AG09319 (cell line): Measurements from ENCODE around the gene GABRB3.

ENCODE experiments used
- DNase-seq: peaks from one replicate; pipeline ENCODE4 v3.0.0-alpha.2; 2010; ENCODE audit warnings: low read depth; ENCODE audit errors: extremely low read depth
- TF ChIP-seq, protein P1 (sequence below): IDR thresholded peaks from 2 replicates; pipeline ENCODE4 v1.5.1; 2011; ENCODE audit warnings: low read depth, mild to moderate bottlenecking, inconsistent platforms, low read length, moderate library complexity

Gene GABRB3

DNA sequence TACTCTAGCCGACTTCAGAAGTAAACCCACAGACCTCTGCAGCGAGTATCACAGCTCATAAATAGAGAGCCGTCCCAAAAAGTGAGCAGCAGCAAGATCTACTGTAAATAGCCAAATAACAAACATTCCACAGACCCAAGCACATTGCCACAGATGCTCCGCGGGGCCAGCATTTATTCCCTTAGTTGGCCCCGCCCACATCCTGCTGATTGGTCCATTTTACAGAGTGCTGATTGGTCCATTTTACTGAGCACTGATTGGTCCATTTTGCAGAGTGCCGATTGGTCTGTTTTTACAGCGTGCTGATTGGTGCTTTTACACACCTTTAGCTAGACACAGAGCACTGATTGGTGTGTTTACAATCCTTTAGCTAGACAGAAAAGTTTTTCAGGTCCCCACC is 17.3 kb upstream of the GABRB3 start:
- TF ChIP-seq, protein P1, sequence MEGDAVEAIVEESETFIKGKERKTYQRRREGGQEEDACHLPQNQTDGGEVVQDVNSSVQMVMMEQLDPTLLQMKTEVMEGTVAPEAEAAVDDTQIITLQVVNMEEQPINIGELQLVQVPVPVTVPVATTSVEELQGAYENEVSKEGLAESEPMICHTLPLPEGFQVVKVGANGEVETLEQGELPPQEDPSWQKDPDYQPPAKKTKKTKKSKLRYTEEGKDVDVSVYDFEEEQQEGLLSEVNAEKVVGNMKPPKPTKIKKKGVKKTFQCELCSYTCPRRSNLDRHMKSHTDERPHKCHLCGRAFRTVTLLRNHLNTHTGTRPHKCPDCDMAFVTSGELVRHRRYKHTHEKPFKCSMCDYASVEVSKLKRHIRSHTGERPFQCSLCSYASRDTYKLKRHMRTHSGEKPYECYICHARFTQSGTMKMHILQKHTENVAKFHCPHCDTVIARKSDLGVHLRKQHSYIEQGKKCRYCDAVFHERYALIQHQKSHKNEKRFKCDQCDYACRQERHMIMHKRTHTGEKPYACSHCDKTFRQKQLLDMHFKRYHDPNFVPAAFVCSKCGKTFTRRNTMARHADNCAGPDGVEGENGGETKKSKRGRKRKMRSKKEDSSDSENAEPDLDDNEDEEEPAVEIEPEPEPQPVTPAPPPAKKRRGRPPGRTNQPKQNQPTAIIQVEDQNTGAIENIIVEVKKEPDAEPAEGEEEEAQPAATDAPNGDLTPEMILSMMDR = no peak
- no peak for DNase-seq

DNA sequence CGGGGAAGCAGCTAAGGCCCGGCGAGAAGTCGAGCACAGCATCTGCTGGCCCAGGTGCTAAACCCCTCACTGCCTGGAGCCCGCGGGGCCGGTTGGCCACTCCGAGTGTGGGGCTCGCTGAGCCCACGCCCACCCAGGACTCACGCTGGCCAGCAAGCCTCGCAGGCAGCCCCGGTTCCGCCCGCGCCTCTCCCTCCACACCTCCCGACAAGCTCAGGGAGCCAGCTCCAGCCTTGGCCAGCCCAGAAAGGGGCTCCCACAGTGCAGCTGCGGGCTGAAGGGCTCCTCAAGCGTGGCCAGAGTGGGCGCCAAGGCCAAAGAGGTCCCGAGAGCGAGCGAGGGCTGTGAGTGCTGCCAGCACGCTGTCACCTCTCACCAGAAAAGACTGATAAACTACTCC is 8.9 kb upstream of the GABRB3 start:
- TF ChIP-seq, protein P1 = no peak
- DNase-seq = no peak

DNA sequence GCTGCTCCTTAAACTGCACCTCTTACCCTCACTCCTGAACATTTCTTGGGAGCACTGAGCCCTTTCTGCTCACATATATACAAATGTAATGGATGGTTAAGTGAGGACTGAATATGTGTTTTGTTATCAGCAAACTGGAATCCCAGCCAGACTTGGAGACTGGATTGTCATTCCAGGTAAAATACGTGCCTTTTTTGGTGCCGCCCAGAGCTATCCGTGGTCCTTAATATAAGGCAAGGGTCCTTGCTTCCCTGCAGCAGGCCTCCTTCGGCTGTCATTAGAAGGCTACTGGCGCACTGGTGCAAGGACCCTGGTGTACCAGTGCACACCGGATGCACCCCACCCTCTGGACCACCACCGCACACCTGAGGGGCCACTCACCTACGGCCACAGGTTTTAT is 1.1 kb upstream of the GABRB3 start:
- TF ChIP-seq, protein P1 = no peak
- DNase-seq = no peak

DNA sequence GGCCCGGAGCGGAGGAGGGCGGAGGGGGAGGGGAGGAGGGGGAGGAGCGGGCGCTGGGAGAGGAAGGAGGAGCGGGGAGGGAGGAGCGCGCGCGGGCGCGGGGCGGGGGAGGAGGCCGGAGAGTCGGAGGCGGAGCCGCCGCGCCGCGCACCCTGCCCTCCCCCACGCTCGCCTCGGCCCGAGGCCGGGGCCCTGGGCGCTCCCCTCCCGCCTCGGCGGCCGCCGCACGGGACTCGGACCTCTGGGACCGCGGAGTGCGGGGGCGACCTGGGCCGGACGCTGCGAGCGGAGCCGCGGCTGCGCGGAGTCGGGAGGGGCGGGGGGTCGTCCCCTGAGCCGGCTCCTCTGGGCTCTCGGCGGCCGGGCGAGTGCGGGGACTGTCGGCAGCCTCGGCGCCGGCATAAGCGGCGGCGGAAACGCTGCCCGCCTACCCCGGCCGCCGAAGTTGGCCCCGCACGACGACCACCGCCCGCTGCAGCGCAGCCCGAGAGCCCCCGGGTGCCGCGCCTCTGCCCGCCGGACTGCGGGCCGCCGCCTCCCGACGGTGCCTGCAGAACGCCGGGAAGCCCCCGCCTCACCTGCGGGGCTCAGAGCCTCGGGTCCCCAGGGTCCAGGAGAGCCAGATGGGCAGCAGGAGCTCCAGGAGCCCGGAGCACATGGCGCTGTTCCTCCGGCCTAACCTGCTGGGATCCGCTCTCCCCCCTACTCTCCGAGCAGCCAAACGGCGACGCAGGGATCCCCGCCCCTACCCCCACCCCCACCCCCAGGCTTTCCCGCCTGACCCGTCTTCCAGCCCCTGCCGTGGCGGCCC is 406 bp upstream of the GABRB3 start:
- TF ChIP-seq, protein P1 = no peak
- DNase-seq = no peak

DNA sequence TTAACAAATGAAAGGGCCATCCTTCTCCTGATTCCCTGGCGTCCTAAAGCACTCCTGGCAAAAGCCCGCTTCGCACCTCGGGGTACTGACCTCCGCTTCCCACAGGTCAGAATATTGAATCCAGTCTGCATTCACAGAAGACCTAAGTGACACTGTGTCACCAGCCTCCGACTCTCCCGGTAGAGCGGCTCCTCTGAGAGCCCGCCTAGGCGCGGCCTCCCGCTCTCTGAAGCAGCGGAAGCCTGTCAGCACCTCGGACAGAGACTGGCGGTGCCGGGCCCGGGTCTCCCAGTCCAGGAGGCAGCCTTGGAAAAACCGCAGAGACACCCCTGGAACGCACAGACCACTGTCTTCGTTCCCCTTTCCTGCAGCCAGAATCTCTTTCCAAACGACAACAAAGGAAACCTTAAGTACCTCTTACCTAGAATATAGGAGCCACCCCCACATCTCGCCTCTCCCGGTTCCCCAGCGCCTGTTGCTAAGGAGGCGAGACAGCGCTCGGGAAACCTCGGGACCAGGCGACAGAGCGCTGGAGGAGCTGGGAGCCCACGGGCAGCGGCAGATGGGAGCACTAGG is 1.2 kb downstream of the GABRB3 start:
- TF ChIP-seq, protein P1 = no peak
- no peak for DNase-seq

DNA sequence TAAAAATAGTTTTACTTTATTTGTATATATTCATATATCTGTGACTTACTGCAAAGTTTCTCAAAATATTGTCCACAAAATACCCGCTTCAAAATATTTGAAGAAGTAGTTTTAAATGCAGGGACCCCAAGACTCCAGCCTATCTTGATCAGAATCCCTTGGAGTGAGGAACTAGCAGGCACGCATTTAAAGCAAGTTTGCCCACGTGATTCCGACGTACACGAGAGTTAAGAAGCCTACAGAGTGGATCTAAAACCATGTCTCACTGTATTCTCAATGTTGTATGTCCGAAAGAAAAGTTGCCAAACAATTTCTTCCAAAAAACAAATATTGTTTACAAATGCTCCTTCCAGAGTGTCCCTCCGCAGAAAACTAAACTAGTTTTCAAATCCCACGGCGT is 1.7 kb downstream of the GABRB3 start:
- DNase-seq = no peak
- TF ChIP-seq, protein P1 = no peak

DNA sequence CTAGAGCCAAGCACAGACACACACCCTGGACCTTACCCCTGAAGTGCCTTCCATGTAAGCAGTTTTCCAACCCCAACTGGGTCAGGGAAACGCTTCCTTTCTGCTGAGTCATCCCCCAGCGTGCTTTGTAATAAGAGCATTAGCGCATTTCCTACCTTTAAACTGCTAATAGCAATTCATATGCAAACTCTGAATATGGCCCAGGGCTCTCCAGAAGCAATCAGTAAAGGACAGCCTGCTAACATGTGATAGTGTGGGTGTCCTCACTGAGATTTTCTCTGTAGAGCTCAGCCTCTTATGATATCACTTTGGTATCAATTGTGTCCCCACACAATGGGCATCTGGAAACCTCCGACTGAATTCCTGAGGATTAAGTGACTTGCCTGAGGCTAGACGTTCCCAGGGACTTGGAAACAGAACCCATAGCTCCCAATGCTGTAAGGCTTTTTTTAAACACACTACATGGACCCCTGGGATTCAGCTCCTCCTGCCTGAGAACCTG is 5.6 kb downstream of the GABRB3 start:
- DNase-seq = no peak
- TF ChIP-seq, protein P1 = no peak
